ENCODE data around the gene ALDH1A1. TPM values are rescaled to one million over a fixed set of nuclear protein-coding genes. Genes with fewer than 3 reads are reported as not detected.

ALDH1A1 gene
- polyA plus RNA-seq, 1 experiment = 7.0 TPM

DNA sequence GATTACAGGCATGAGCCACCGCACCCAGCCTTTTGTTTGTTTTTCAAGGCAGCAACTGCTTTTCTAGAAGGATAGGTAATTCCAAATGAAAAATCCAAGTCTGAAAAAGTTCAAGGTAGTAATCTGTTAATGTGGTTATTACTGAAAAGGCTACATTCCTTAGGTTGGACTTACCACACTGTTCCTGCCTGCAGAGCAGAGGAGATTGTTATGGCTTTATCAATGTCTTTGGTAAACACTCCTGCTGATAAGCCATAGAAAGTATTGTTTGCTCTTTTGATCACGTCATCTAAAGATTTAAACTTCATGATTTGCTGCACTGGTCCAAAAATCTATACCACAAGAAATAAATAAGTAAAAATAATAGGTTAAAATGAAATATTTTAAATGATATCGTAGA lies 43.4 kb downstream of the ALDH1A1 start:
- no peak for TF ChIP-seq CTCF (IDR thresholded peaks at IDR 0.05; ENCODE audit: low read depth, low read length)

GRCh38 chr9:72907421-72907820 lies 45.4 kb downstream of the ALDH1A1 start:
- ChIA-PET CTCF (no interaction called here), POLR2A (no interaction called here)
- TF ChIP-seq CTCF (IDR thresholded peaks at IDR 0.05; ENCODE audit: low read depth, low read length) = no peak
- H3K9me3 ChIP-seq (ENCODE audit: control insufficient read depth, insufficient read depth, low read length) = no peaks in the 10 kb centered on the region
- H3K27me3 ChIP-seq (ENCODE audit: control insufficient read depth, insufficient read depth, low read length) = no peaks in the 10 kb centered on the region
- H3K27ac ChIP-seq (ENCODE audit: low read depth, low read length) = no peak overlapping the region
- DNase-seq (ENCODE audit: low read depth, low spot score) = no peak
- H3K4me3 ChIP-seq (ENCODE audit: low read depth, low read length) = no peak overlapping the region

More for the DNA sequence above, 43.4 kb downstream of the ALDH1A1 start:
- no peak overlapping the region for H3K4me3 ChIP-seq (ENCODE audit: low read depth, low read length)
- ChIA-PET POLR2A (no interaction called here), CTCF (no interaction called here)
- H3K27ac ChIP-seq (ENCODE audit: low read depth, low read length) = no peak overlapping the region
- no peak for DNase-seq (ENCODE audit: low read depth, low spot score)
- no peaks in the 10 kb centered on the region for H3K27me3 ChIP-seq (ENCODE audit: control insufficient read depth, insufficient read depth, low read length)
- H3K9me3 ChIP-seq (ENCODE audit: control insufficient read depth, insufficient read depth, low read length) = no peaks in the 10 kb centered on the region

- Histone ChIP-seq H3K9me3 (ENCODE audit: control insufficient read depth, insufficient read depth, low read length) (no peaks in the 10 kb centered on the region), H3K27me3 (ENCODE audit: control insufficient read depth, insufficient read depth, low read length) (no peaks in the 10 kb centered on the region), H3K4me3 (ENCODE audit: low read depth, low read length) (no peak overlapping the region), H3K27ac (ENCODE audit: low read depth, low read length) (no peak overlapping the region)
- no peak for TF ChIP-seq CTCF (IDR thresholded peaks at IDR 0.05; ENCODE audit: low read depth, low read length)
- DNase-seq (ENCODE audit: low read depth, low spot score) = no peak
- CTCF ChIA-PET = interaction anchor here (0.9 kb wide), 1 partner anchor 116 kb away, joined by 3 read pairs; no protein-coding TSS in a partner anchor
- POLR2A ChIA-PET = no interaction called here
Measured at GRCh38 chr9:72906810-72907209, 46.0 kb downstream of the ALDH1A1 start.

DNA sequence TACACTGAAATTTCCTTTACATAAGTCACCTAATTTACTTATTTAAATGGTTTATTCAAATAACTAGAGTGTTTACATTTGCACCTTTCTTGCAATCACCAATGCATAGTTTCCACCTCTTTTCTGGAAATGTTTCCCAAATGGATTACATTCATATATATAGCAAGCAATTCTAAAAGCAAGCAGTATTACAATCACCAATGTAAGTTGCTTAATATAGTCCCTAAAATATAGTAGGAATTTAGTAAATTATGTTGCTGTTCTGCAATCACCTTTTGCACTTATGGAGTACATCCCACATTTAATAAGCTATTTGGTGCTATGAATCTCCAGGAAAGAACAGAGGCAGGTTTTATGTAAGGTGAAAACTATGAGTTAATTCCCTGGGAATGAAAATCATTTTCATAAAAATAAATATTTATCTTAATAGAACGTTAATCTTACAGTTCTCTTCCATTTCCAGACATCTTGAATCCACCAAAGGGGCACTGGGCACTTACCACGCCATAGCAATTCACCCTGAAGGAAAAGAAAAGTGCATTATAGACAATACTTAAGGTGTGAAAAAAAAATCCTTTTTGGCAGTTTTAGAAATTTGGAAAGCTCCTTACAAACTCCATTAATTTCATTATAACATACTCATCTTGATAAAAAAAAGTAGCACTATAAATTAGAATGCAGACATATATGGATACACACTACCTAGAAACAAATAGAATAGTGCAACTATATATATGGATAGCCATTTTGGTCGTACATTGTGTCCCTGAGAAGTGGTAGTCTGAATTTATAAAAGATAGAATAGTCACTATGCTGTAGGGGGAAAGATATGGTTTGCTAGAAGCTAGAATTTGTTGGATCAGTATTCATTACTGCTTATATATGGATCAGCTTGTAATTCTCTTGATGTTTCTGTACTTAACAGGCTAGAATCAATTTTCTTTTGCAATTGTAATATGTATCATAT lies 47.1 kb downstream of the ALDH1A1 start:
- no peak overlapping the region for H3K4me3 ChIP-seq (ENCODE audit: low read depth, low read length)
- DNase-seq (ENCODE audit: low read depth, low spot score) = no peak
- H3K27me3 ChIP-seq (ENCODE audit: control insufficient read depth, insufficient read depth, low read length) = no peaks in the 10 kb centered on the region
- H3K9me3 ChIP-seq (ENCODE audit: control insufficient read depth, insufficient read depth, low read length) = no peaks in the 10 kb centered on the region
- no peak overlapping the region for H3K27ac ChIP-seq (ENCODE audit: low read depth, low read length)
- POLR2A ChIA-PET = no interaction called here
- CTCF ChIA-PET = interaction anchor here (0.9 kb wide), 2 partner anchors 34 to 117 kb away, joined by 3 read pairs; no protein-coding TSS in a partner anchor
- TF ChIP-seq CTCF (IDR thresholded peaks at IDR 0.05; ENCODE audit: low read depth, low read length) = no peak

Data from AG04450 (cell line).